ENCODE data around the gene RFX3. TPM values are rescaled to one million over a fixed set of nuclear protein-coding genes. Genes with fewer than 3 reads are reported as not detected.

The RFX3 gene
- total RNA-seq, 1 donor from 2014 or later, result 11.9 TPM

- intact Hi-C loops (cut with micrococcal nuclease), result no loop called here
- Mint-ChIP-seq H3K4me1 (ENCODE audit: low read depth) (peaks cover 3% of the 10 kb centered on the region), H3K36me3 (ENCODE audit: low read depth) (peaks cover 6% of the 10 kb centered on the region), H3K9me3 (no peaks in the 10 kb centered on the region), H3K27ac (no peak overlapping the region), H3K4me3 (ENCODE audit: low read depth) (no peak overlapping the region), H3K27me3 (ENCODE audit: low read depth) (no peaks in the 10 kb centered on the region)
- DNase-seq (ENCODE audit: low spot score), result no peak
Observed at GRCh38 chr9:3436629-3437420, 89.0 kb downstream of the RFX3 start.

GRCh38 chr9:3435732-3436131, 90.1 kb downstream of the RFX3 start:
- Mint-ChIP-seq H3K9me3 (no peaks in the 10 kb centered on the region), H3K4me3 (ENCODE audit: low read depth) (no peak overlapping the region), H3K36me3 (ENCODE audit: low read depth) (peaks cover 6% of the 10 kb centered on the region), H3K27me3 (ENCODE audit: low read depth) (no peaks in the 10 kb centered on the region), H3K27ac (no peak overlapping the region), H3K4me1 (ENCODE audit: low read depth) (no peaks in the 10 kb centered on the region)
- intact Hi-C loops (cut with micrococcal nuclease), result no loop called here
- DNase-seq (ENCODE audit: low spot score), result no peak

- H3K36me3 Mint-ChIP-seq (ENCODE audit: low read depth), result peaks cover 6% of the 10 kb centered on the region
- H3K4me1 Mint-ChIP-seq (ENCODE audit: low read depth), result no peaks in the 10 kb centered on the region
- H3K4me3 Mint-ChIP-seq (ENCODE audit: low read depth), result no peak overlapping the region
- intact Hi-C loops (cut with micrococcal nuclease), result no loop called here
- no peak for DNase-seq (ENCODE audit: low spot score)
- H3K27ac Mint-ChIP-seq, result no peak overlapping the region
- H3K27me3 Mint-ChIP-seq (ENCODE audit: low read depth), result no peaks in the 10 kb centered on the region
- no peaks in the 10 kb centered on the region for H3K9me3 Mint-ChIP-seq
Observed at GRCh38 chr9:3434594-3434993, 91.2 kb downstream of the RFX3 start.

DNA sequence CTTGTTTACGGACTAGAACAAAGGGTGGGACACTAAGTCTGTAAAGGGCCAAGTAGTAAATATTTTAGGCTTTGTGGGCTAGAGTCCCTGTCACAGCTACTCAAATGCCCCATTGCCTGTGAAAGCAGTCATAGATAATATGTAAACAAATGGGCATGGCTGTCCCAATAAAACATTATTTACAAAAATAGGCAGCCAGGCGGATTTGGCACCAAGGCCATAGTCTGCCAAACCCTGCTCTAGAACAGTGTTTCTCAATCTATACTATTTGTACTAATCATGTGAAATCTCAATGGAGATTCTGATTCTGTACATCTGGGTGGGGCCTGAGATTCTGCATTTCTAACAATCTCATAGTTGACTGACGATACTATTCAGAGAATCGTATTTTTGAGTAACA, 92.0 kb downstream of the RFX3 start:
- Mint-ChIP-seq H3K27me3 (ENCODE audit: low read depth) (no peaks in the 10 kb centered on the region), H3K36me3 (ENCODE audit: low read depth) (peaks cover 6% of the 10 kb centered on the region), H3K27ac (no peak overlapping the region), H3K4me3 (ENCODE audit: low read depth) (no peak overlapping the region), H3K4me1 (ENCODE audit: low read depth) (no peaks in the 10 kb centered on the region), H3K9me3 (no peaks in the 10 kb centered on the region)
- DNase-seq (ENCODE audit: low spot score), result no peak
- intact Hi-C loops (cut with micrococcal nuclease), result no loop called here

- no peaks in the 10 kb centered on the region for H3K9me3 Mint-ChIP-seq
- H3K27ac Mint-ChIP-seq, result no peak overlapping the region
Observed at GRCh38 chr9:3433066-3433465, 92.7 kb downstream of the RFX3 start.

GRCh38 chr9:3431890-3432289, 93.9 kb downstream of the RFX3 start:
- no peak for DNase-seq (ENCODE audit: low spot score)
- no peaks in the 10 kb centered on the region for H3K4me1 Mint-ChIP-seq (ENCODE audit: low read depth)
- H3K27ac Mint-ChIP-seq, result no peak overlapping the region
- no peak overlapping the region for H3K4me3 Mint-ChIP-seq (ENCODE audit: low read depth)
- H3K36me3 Mint-ChIP-seq (ENCODE audit: low read depth), result peaks cover 6% of the 10 kb centered on the region
- H3K9me3 Mint-ChIP-seq, result no peaks in the 10 kb centered on the region
- intact Hi-C loops (cut with micrococcal nuclease), result no loop called here
- no peaks in the 10 kb centered on the region for H3K27me3 Mint-ChIP-seq (ENCODE audit: low read depth)

More at GRCh38 chr9:3433066-3433465, 92.7 kb downstream of the RFX3 start:
- Mint-ChIP-seq H3K4me3 (ENCODE audit: low read depth) (no peak overlapping the region), H3K4me1 (ENCODE audit: low read depth) (no peaks in the 10 kb centered on the region), H3K27me3 (ENCODE audit: low read depth) (no peaks in the 10 kb centered on the region), H3K36me3 (ENCODE audit: low read depth) (peaks cover 6% of the 10 kb centered on the region)
- DNase-seq (ENCODE audit: low spot score), result no peak
- intact Hi-C loops (cut with micrococcal nuclease), result no loop called here

DNA sequence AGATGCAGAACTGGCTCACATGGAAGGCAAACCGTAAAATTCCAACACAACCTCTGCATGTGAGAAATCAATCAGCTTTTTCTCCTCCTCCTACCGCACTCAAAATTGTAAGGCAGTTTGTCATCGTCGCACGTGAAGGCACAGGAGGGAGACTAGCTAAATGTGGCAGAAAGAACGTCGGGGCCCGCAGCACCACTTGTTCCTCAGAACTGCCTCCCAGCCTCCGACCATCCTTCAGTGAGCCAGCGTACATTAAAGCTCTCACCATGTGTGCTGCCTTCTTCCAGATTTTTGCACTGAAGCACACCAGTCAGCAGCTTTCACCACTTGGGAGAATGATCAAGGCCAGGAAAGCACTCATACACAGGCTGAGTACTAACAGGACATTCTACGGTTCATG, 105.9 kb downstream of the RFX3 start:
- H3K4me1 Mint-ChIP-seq (ENCODE audit: low read depth), result no peaks in the 10 kb centered on the region
- intact Hi-C loops (cut with micrococcal nuclease), result no loop called here

DNA sequence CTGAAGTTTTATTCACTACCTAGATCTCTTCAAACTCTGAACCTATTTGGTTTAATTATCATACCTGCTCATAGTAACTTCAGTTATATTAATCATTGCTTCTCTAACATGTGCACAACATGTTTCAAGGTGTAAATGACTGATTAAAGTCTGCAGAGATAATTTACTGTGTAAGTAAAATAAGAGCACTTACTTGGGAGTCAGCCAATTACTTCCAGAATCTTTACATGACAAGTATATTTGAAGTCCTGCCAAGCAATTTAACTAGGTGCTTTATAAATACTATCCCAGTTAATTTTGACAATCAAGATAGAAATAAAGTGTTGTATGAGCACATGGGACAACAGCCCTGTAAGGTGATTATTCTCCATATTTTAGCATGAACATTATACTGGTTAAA, 109.9 kb downstream of the RFX3 start:
- no peak overlapping the region for H3K27ac Mint-ChIP-seq
- peaks cover 1% of the 10 kb centered on the region for H3K4me1 Mint-ChIP-seq (ENCODE audit: low read depth)
- H3K27me3 Mint-ChIP-seq (ENCODE audit: low read depth), result no peaks in the 10 kb centered on the region
- no peaks in the 10 kb centered on the region for H3K9me3 Mint-ChIP-seq
- no peak for DNase-seq (ENCODE audit: low spot score)
- no peaks in the 10 kb centered on the region for H3K36me3 Mint-ChIP-seq (ENCODE audit: low read depth)
- intact Hi-C loops (cut with micrococcal nuclease), result no loop called here
- H3K4me3 Mint-ChIP-seq (ENCODE audit: low read depth), result no peak overlapping the region

More for the DNA sequence above, 105.9 kb downstream of the RFX3 start:
- H3K27ac Mint-ChIP-seq, result no peak overlapping the region
- H3K4me3 Mint-ChIP-seq (ENCODE audit: low read depth), result no peak overlapping the region
- no peaks in the 10 kb centered on the region for H3K36me3 Mint-ChIP-seq (ENCODE audit: low read depth)
- H3K27me3 Mint-ChIP-seq (ENCODE audit: low read depth), result no peaks in the 10 kb centered on the region
- no peak for DNase-seq (ENCODE audit: low spot score)
- no peaks in the 10 kb centered on the region for H3K9me3 Mint-ChIP-seq

- Mint-ChIP-seq H3K27ac (no peak overlapping the region), H3K27me3 (ENCODE audit: low read depth) (no peaks in the 10 kb centered on the region), H3K9me3 (no peaks in the 10 kb centered on the region), H3K4me3 (ENCODE audit: low read depth) (no peak overlapping the region), H3K4me1 (ENCODE audit: low read depth) (peaks cover 1% of the 10 kb centered on the region), H3K36me3 (ENCODE audit: low read depth) (no peaks in the 10 kb centered on the region)
- intact Hi-C loops (cut with micrococcal nuclease), result no loop called here
- DNase-seq (ENCODE audit: low spot score), result no peak
Observed at GRCh38 chr9:3413984-3414383, 111.8 kb downstream of the RFX3 start.

DNA sequence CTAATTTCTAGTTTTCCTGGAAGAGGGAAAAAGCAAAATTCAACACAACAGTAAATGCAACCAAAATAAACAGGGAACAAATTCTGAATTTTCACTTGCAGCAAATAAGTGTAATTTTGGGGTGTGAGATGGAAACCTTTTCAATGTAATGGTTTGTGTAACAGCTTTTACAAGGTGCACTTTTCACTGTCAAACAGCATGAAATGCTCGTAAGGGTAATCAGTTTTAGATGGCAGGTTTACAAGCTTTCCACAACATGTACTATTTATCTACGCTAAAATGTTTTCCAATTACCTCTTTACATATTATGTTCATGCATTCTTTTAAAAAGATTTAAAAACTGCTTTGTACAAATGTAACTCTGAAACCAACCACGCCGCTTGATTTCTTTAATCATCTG, 115.3 kb downstream of the RFX3 start:
- Mint-ChIP-seq H3K4me1 (ENCODE audit: low read depth) (peaks cover 1% of the 10 kb centered on the region), H3K9me3 (no peaks in the 10 kb centered on the region), H3K27ac (no peak overlapping the region), H3K27me3 (ENCODE audit: low read depth) (no peaks in the 10 kb centered on the region), H3K36me3 (ENCODE audit: low read depth) (no peaks in the 10 kb centered on the region), H3K4me3 (ENCODE audit: low read depth) (no peak overlapping the region)
- intact Hi-C loops (cut with micrococcal nuclease), result no loop called here
- DNase-seq (ENCODE audit: low spot score), result no peak

- intact Hi-C loops (cut with micrococcal nuclease), result no loop called here
- DNase-seq (ENCODE audit: low spot score), result no peak
- no peaks in the 10 kb centered on the region for H3K27me3 Mint-ChIP-seq (ENCODE audit: low read depth)
- H3K9me3 Mint-ChIP-seq, result no peaks in the 10 kb centered on the region
- no peak overlapping the region for H3K4me3 Mint-ChIP-seq (ENCODE audit: low read depth)
- no peaks in the 10 kb centered on the region for H3K36me3 Mint-ChIP-seq (ENCODE audit: low read depth)
- no peak overlapping the region for H3K27ac Mint-ChIP-seq
- H3K4me1 Mint-ChIP-seq (ENCODE audit: low read depth), result peaks cover 1% of the 10 kb centered on the region
Observed at GRCh38 chr9:3409453-3409852, 116.3 kb downstream of the RFX3 start.

GRCh38 chr9:3403315-3403714, 122.5 kb downstream of the RFX3 start:
- Mint-ChIP-seq H3K27ac (no peak overlapping the region), H3K36me3 (ENCODE audit: low read depth) (peaks cover under 1% of the 10 kb centered on the region), H3K4me1 (ENCODE audit: low read depth) (peaks cover 8% of the 10 kb centered on the region), H3K4me3 (ENCODE audit: low read depth) (no peak overlapping the region), H3K9me3 (no peaks in the 10 kb centered on the region), H3K27me3 (ENCODE audit: low read depth) (no peaks in the 10 kb centered on the region)
- DNase-seq (ENCODE audit: low spot score), result no peak
- intact Hi-C loops (cut with micrococcal nuclease), result no loop called here

DNA sequence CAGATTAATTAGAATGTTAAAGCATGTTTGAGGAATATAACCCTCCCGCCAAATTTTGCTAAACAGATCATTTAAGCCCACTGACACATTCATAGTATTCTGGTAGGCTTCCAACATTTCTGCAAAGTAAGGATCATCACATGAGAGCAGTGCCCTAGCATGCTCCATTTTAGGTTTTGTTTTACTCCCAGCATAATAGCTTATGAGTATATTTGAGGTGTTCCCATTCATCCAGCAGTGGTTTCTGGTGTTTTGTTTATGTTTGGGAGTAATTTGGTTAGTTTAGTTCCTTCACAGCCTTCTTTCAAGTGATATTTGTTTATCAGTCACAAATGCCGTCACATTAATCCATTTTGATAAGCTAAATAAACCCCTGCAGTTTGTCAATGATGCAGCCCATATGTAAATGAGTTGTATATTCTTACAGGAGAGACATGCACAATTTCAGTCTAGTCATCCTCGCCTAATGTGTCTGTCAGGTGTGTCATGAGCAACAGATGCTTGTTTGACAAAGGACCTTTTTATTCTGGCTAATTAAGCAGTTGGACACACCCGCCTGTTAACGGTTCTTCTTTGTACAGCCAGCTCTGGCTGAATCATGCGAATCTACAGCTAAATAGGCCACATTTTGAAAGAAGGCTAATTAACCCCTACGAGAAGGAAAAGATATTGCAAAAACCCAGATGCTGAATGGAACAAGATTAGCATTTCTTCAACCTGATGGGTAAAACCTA, 124.4 kb downstream of the RFX3 start:
- Mint-ChIP-seq H3K4me1 (ENCODE audit: low read depth) (peaks cover 17% of the 10 kb centered on the region), H3K36me3 (ENCODE audit: low read depth) (peaks cover 7% of the 10 kb centered on the region), H3K27ac (no peak overlapping the region), H3K9me3 (peaks cover 4% of the 10 kb centered on the region), H3K4me3 (ENCODE audit: low read depth) (no peak overlapping the region), H3K27me3 (ENCODE audit: low read depth) (no peaks in the 10 kb centered on the region)
- no peak for DNase-seq (ENCODE audit: low spot score)
- intact Hi-C loops (cut with micrococcal nuclease), result no loop called here

Measured in activated T-helper 2 cell treated with anti-CD3 and anti-CD28 coated beads, Interferon-gamma antibody, Interleukin-2, Interleukin-4, amounts not matched to agents 10 μg/mL and 5 μg/mL and 100 μg/mL, durations not matched to agents 14 hours and 24 hours and 36 hours (primary cell).